HL-60/S4 treated with phorbol 12-myristate 13-acetate at 8.2 ng/mL for 4 days and 3 days (cell line): ENCODE data around the gene ZC3H18.

ENCODE experiments used
- in situ Hi-C: fragments of 300-500 bp; cut with MboI; formaldehyde crosslinking; loops from 2 replicates; pipeline ENCODE4 v1.15.0; 2022; ENCODE audit warnings: low sequenced_read_pairs

ZC3H18 gene

DNA sequence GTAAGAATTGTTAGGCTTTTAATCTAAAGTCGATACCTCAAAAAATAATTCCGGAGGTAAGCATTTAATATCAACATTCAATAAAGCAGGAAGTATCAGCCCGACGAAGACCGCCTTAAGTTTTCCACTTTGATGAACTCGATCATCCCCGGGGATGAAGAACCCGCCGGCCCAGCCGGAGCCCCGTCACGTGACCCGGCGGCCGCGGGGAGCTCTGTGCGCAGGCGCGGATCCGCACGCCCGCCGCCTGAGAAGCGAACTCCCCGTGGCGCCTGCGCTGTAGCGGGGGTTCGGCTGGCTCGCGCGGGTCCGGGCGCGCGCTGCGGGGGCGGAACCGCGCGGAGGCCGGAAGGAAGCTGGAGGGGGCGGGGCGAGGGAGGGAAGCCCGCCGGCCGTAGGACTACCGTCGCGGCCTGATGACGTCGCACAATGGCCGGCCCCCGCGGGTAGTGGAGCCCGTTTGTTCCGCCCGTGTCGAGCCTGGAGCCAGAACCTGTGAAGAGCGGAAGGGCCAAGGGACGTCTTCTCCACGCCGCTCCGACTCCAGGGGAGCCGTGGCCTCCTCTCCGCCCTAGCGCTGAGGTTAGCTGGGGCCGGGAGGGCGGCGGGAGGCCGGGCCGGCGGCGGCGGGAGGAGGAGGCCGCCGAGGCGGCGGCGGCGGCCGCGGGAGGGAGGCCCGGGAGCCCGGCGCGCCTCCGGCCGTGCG lies at the start of gene ZC3H18:
Gene ZC3H18, plus strand, starts transcription at position 419 of the 706 bp plus-strand sequence. CDS start 6,721 bp downstream, outside the sequence.
- in situ Hi-C loops, result no loop called here

DNA sequence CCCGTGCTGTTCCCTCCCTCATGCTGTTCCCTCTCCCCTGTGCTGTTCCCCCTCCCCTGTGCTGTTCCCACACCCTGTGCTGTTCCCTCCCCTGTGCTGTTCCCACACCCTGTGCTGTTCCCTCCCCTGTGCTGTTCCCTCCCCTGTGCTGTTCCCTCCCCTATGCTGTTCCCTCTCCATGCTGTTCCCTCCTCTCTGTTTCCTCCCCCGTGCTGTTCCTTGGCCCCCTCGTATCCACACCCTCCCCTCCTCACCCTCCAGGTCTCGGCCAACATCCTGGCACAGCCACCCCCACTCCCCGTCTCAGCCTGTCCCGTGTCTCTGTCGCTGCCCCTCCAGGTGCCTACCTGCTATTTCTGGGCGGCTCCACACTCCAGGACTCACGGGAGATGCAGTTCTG lies 48.5 kb upstream of the ZC3H18 start:
- in situ Hi-C loops, result no loop called here

DNA sequence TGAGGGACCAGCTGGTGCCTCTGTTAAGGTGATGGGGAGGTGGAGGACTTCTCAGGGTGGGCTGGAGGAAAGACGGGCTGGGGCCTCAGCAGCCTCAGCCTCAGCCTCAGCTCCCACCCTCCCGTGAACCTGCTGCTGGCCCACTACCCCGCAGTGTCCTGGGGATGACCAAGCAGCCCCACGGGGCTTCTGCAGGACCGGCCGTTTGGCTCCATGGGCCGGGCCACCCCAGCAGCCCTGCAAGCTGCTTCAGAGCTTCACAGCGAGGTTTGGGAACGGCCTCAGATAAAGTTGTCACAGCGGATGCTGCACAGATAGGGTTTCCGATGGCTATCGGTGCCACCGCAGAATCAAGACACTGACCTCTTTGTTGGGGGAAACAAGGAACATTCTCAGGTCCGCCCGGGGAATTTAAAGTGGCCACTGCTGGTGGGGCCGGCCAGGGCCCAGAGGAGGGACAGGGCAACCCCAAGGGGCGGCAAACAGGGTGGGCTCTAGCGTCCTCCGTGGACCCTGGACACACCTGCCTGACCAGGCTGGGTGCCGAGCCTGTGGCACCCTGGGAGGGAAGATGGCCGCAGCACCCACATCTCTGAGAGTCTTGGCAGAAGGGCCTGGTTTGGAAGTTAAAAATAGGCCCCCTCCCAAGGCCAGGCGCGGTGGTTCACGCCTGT lies 47.8 kb upstream of the ZC3H18 start:
- in situ Hi-C loops, result no loop called here

DNA sequence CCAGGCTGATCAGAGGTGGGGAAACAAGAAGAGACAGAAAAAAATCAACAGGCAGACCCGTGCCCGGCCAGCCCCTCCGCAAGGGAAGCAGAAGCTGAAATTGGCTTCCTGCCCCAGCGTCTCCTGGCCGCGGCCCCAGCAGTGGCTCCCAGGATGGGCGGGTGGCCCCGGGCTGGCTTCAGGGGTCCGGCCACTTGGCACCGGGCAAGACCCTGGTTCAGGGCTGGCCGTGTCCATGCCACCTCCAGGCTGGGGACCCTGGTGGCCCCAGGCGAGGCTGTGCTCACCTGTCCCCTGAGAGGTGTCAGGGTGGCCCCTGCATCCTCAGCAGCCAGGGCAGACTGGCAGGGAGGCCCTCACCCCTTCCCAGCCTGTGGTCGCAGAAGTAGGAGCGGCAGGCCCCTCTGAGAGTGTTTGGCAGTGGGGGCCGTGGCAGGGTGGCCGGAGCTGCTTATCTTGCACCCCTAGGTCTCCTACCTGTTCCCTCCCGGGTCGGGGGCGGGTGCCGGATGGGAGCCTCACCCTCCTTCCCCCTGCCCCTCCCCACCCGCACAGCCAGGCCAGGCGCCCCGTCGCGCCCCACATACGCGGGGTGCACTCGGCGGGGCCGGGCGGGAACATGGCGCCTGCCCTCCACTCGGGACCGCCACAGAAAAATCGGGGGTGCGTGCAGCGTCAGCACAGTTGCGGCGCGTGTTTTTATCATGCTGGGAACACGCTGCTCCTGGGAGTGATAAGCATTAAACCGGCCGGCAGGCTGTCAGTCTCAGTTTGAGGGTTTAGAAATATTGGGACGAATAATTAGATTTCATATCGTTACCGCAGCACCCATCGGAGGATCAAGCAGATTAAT lies 46.7 kb upstream of the ZC3H18 start:
- in situ Hi-C loops, result no loop called here

DNA sequence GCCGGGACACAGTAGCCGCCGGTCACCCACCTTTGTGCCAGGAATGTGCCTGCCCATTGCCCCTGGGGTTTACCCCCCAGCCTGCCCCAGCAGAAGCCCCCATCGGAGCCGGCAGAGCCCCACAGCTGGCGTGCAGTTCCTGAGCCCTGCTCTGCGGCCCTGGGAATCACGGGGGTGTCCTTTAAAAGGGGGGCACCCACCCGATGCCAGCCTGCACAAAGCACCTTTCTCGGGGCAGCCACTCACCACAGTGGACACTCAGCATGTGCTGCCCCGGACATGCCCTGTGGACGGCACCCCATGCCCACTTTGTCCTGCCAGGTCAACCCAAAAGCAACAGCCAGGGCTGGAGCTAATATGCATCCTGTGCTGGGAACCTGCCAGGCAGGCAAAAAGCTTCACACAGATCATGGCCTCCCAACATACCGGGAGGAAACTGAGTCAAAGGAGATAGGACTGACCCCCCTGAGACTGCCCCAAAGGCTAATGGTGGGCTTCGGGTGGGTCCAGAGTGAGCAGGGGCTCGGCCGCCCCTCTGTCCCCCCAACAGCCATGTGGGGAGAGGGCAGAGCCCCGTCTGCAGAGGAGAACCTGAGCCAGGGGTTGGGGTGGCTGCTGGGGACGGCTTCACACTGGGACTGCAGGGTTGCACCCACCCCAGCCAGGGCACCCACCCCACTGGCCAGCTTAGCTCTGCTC lies 45.8 kb upstream of the ZC3H18 start:
- in situ Hi-C loops, result no loop called here

DNA sequence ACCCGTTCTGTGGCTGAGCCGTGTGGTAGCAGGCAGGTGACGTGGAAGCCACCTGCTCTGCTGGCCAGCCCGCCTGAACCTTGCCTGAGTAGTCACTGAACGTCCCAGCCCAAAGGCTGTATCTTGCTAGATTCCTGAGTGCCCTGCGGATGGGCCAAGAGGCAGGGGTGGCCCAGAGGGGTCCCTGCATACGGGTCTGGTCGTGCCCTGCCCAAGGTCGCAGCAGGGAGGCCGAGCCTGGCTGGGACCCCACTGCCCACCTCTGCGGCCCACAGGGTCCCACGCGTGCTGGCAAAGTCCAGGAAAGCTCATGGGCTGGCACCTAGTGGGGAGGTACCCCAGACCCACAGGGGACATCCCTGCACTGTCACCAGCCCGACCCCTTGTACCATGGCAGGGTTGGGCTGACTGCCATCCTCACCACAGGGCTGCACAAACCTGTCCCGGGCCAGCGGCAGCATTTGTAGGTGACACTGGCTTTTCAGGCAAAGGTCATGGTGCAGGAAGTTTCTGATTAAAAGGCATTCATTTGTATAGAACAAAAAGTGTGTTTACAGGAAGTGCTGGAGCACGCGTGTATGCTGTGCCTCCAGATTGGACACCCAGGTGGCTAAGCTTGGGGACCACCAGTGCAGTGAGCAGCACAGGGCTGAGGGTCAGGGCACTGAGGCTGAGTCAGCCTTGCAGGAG lies 45.1 kb upstream of the ZC3H18 start:
- in situ Hi-C loops, result no loop called here

DNA sequence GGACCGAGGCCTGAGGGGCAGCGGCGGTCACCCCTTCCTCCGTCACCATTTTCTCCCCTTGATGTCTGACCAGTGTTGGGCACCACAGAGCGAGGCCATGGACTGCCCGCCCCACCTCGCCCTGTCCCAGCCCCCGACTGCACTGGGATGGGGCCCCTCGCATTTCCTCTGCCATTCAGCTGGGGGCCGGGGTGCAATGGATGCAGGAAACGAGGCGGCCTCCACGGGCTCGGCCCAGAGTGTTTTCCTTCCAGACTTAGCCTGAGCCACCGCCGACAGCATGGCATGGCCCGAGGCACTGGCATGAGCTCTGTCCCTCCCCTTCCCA lies 44.6 kb upstream of the ZC3H18 start:
- in situ Hi-C loops, result no loop called here

DNA sequence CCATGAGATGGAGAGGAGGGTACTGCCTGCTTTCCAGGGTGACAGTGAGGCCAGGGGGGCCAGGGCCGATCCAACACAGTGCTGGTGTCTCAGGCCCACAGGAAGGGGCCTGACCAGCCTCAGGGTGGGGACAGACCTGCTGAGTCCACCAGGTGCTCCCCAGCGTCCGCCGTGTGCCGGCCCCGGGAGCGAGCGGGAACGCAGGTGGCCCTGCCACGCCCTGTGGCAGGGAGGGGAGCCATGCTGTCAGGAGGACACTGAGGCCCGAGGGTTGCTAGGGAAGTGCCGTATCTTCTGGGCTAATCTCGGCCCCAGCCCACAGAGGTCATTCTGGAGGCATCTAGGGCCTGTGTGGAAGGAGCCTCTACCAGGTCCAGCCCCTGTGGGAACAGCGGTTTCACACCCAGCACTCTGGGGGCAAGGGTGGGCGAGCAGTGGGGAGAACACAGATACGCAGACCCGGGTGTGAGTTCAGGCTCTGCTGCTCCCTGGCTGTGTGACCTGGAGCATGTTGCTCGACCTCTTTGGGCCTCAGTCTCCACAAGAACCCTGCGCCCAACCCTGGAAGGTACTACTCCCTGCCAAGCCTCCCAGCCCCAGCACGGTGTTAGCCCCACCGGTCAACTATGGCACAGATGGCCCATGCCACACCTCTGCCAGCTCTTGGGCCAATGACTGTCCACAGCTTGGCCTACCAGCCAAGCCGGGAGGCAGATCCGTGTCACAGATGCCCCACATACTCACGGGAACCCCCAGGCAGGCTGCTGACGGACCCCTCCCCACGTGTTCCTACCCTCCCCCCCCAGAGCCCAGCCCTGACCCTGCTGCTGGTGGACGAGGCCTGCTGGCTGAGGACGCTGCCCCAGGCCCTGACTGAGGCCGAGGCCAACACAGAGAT lies 43.9 kb upstream of the ZC3H18 start:
- in situ Hi-C loops, result no loop called here

DNA sequence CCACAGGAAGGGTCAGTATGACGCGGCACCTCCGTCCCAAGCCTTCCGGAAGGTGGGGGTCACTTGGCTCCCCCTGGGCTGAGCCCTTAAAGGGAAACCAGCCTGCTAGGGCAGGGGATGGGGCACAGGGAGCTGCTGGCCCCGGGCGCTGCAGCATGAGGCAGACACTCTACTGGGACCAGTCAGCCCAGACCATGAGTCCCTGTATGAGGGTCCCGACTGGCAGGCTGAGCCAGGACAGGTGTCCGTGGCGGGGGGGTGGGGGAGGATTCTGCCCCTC lies 43.4 kb upstream of the ZC3H18 start:
- in situ Hi-C loops, result no loop called here

DNA sequence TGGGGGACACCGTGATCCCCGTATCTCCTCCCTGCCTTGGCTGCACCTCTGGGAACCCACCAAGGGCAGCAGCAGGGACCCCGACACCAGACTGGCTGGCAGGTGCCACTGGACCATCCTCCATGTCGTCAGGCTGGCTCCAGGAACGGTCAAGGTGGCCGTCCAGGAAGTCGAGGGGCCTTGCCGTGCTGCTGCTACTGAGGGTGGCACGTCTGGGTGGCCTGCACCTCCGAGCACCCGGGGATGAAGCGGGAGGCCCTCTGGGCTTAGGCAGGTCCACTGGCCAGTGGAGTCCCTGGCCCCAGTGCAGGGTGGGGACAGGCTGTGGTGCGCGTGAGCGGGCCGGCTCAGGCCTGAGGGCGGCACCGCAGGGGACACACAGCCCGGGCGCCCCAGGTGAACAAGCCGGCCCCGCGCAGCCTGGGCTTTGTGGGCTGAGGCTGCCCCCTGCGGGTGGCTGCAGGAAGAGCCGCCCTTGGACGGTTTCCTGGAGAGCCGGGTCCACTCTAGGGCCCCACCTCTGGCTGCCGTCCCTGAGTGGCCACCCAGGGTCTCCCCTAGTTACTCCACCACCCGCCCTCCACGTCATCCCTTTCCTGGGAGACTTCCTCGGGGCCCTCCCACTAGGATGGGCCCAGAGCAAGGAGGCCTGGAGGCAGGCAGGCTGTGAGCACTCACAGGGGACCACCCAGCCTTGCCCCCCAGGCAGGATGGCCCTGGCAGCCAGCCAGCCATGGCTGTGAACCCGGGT lies 42.8 kb upstream of the ZC3H18 start:
- in situ Hi-C loops, result no loop called here

DNA sequence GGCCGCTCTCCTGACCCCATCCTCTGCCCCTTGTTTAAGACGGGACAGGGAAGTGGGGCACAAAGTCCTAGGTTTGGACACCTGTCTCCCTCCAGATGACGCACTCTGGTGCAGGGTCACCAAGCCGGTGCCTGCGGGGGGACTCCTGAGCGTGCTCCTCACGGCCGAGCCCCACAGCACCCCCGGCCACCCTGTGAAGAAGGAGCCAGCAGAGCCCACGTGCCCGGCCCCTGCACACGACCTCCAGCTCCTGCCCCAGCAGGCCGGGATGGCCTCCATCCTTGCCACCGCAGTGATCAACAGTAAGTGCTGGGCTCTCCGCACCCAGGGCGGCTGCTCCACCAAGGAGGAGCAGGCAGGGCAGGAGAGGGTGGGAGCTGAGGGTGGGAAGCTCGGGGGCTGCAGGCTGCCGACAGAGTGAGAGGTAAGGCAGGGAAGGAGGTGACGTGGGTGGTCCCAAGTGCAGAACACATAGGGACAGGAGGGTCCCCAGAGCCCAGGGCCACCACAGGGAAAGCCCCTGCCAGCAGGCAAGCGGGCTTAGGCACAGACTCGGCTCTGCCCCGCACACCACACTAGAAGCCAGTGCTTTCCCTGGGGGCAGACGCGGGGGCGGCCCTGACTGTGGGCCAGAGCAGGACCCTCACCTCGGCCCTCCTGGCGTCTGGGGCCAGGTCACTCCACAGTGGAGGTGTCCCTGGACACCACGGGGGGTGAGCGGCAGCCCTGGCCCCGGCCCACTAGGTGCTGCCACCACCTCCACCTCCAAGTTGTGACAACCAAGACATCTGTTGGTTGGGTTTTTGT lies 42.1 kb upstream of the ZC3H18 start:
- in situ Hi-C loops, result no loop called here

DNA sequence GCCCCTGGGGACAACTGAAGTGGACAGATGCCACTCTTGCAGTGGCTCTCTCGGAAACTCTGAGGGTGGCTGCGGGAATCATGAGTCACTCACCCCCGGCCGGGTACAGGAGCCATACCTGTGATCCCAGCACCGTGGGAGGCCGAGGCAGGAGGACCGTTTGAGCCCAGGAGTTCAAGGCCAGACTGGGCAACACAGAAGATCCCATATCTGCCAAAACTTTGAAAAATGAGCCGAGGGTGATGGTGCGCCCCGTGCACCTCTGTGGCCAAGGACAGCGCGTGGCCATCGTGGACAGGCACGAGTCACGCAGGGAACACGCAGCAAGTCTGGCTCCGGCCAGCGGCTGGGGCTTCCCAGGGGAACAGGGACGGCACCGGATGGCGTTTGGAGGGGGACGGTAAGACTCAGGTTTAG lies 41.3 kb upstream of the ZC3H18 start:
- in situ Hi-C loops, result no loop called here

DNA sequence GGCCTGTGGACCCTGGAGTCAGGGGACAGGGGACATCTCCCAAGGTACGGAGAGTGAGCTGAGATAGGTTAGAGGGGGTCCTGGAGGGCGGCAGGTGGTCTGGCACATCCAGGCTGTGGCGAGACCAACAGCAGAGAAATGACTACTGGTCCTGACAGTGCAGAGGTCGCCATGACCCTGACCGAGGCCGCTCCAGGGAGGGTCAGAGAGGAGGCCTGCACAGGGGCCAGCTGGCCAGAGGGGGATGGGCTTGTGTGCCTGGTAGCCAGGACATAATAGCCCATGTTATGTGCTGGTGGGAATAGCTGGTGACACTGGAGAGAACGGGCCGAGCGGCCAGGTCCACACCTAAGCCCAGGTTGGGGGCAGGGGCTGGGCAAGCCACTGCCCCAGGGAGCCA lies 40.6 kb upstream of the ZC3H18 start:
- in situ Hi-C loops, result no loop called here

DNA sequence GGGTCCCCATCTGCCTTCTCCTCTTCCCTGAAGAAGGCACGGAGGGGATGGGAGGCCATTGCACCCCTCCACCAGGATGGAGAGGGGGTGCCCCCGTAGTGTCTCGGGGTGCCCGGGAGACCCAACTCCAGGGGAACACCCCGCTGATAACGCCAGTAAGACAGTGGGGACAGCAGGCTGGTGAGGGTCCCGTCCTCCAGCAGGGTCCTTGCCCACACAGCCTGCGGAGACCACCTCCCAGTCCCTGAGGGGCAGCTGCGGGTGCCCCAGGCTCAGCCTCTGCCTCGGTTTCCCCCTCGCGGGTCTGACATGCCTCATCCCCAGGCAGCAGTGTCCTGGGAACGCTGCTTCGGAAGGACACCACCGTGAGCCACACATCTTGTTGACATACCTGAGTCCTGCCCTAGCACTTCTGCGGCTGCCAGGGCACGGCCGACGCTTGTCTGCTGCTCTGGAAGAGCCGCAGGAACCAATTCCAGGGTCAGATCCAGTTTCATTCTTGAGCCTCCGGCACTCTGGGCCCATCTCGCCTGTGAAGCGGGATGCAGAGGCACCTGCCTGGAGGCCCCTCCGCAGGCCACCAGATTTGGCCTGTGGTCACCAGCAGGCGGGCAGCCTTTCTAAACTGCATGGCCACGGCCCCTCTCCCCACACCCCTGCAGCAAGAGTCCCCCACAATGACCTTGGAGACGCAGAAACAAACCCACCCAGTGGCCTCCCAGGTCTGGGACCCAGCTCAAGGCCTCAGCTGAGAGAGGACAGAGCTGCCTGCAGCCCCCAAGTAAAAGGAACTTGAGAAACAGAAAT lies 39.9 kb upstream of the ZC3H18 start:
- in situ Hi-C loops, result no loop called here

DNA sequence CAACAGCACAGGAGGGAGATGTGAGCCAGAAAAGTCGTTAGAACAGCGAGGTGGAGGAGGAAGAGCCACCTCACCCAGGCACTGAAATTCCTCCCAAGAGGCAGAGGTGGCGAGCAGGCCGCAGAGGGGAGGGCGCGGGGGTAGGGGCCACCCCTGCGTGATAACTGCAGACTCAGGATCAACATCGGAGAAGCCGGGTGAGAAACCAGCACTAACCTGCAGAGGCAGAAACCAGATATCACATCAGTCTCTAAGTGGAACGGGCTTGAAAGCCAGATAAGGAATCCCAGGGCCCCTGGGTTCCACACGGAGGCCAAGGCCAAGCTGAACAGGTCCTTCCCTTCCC lies 39.4 kb upstream of the ZC3H18 start:
- in situ Hi-C loops, result no loop called here

DNA sequence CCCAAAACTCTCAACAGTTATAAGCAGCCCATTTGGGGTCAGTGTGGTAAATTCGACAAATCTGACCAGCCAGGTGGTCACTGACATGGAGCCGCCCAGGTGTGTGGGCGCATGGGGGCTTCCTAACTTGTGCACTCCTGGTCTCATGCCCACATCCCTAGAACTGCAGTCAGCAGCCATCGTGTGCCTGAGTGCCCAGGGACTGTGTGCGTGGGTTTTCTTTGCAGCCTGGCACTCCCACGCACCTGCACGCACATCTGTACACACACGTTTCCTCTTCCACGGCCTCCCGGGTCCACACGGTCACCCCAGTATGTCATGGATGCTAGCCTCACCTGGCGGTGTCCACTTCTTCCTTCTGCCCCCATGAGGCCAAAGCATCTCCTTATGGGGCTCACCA lies 38.9 kb upstream of the ZC3H18 start:
- in situ Hi-C loops, result no loop called here

DNA sequence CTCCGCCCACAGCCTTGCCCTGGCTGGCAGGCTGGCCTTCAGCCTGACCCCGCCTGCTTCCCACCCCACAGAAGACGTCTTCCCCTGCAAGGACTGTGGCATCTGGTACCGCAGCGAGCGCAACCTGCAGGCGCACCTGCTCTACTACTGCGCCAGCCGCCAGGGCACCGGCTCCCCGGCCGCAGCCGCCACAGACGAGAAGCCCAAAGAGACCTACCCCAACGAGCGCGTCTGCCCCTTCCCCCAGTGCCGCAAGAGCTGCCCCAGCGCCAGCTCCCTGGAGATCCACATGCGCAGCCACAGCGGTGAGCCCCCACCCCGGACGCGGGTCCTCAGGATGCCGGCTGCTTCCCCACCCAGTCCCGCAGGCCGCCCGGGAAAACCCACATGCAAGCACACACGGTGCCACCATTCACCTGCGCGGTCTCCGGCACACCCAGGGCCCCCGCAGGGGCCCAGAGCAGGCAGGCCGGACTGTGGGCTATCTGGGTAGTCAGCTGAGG lies 38.2 kb upstream of the ZC3H18 start:
- in situ Hi-C loops, result no loop called here
